Astrocyte of the cerebellum (primary cell): ENCODE results near the gene SLC22A23.

Source experiments
- DNase-seq: peaks from one replicate; pipeline ENCODE4 v3.0.0-alpha.2; 2011; ENCODE audit warnings: low read depth
- H3K4me3 ChIP-seq: 2 replicates; pipeline ENCODE4 v1.5.1; 2011; ENCODE audit warnings: mild to moderate bottlenecking, low read depth, low read length, moderate library complexity
- in situ Hi-C: cut with HindIII; loops from 2 replicates; pipeline ENCODE4 v1.10.0; 2017; ENCODE audit warnings: low sequenced_read_pairs
- TF ChIP-seq, protein P1 (sequence below): IDR thresholded peaks from 2 replicates; pipeline ENCODE4 v1.5.1; 2012; ENCODE audit warnings: low read length, low read depth, moderate library complexity, mild to moderate bottlenecking; ENCODE audit errors: missing control alignments

The SLC22A23 gene

GRCh38 chr6:3500262-3501014 lies 43.6 kb upstream of the SLC22A23 start:
- TF ChIP-seq, protein P1, sequence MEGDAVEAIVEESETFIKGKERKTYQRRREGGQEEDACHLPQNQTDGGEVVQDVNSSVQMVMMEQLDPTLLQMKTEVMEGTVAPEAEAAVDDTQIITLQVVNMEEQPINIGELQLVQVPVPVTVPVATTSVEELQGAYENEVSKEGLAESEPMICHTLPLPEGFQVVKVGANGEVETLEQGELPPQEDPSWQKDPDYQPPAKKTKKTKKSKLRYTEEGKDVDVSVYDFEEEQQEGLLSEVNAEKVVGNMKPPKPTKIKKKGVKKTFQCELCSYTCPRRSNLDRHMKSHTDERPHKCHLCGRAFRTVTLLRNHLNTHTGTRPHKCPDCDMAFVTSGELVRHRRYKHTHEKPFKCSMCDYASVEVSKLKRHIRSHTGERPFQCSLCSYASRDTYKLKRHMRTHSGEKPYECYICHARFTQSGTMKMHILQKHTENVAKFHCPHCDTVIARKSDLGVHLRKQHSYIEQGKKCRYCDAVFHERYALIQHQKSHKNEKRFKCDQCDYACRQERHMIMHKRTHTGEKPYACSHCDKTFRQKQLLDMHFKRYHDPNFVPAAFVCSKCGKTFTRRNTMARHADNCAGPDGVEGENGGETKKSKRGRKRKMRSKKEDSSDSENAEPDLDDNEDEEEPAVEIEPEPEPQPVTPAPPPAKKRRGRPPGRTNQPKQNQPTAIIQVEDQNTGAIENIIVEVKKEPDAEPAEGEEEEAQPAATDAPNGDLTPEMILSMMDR = no peak
- in situ Hi-C loops = loop anchor here (5.0 kb wide), 2 partner anchors 38 to 83 kb away; no protein-coding TSS in a partner anchor

DNA sequence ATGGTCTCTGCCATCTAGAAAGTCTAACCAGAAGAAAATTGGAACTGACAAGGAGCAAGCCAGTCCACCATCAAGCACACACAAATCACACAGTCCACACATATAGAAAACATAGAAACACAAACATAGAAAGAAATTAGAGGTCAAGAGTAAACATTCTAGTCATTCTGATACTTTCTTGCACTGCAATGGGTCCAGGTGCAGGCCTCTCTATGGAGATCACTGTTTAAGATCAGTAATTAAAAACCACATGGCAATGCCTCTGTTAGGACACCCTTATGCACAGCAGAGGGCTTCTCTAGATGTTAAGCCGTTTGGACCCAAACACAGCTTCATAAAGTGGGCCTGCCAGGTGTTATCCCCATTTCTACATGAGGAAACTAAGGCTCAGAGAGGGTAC lies 42.8 kb upstream of the SLC22A23 start:
- DNase-seq = no peak
- TF ChIP-seq, protein P1 = no peak
- H3K4me3 ChIP-seq = no peak overlapping the region
- in situ Hi-C loops = loop anchor here (5.0 kb wide), 2 partner anchors 37 to 82 kb away; no protein-coding TSS in a partner anchor

More at GRCh38 chr6:3500262-3501014, 43.6 kb upstream of the SLC22A23 start:
- peak; percentile 79 for DNase-seq
- H3K4me3 ChIP-seq = no peak overlapping the region

DNA sequence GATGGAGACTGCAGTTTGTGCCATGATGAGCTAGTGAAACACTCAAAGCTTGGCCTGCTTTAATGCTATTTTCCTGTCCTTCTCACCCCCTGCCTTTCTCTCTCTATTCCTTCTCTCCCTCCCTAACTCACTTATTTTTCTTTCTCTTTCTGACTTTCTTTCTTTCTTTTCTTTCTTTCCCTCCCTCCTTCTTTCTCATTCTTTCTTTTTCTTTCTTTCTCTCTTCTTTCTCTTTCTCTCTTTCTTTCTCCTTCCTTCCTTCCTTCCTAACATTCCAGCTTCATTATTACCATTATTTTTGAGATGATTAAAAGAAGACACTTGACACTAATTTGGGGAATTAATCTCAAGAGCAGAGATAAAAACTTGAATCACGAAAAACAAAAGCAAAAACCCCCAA lies 39.5 kb upstream of the SLC22A23 start:
- in situ Hi-C loops = no loop called here
- TF ChIP-seq, protein P1 = no peak
- H3K4me3 ChIP-seq = no peak overlapping the region
- DNase-seq = no peak

- TF ChIP-seq, protein P1 = no peak
- no peak for DNase-seq
Observed at GRCh38 chr6:3494391-3495100, 37.7 kb upstream of the SLC22A23 start.

GRCh38 chr6:3490625-3490980 lies 33.8 kb upstream of the SLC22A23 start:
- H3K4me3 ChIP-seq = no peak overlapping the region
- in situ Hi-C loops = no loop called here
- TF ChIP-seq, protein P1 = no peak
- no peak for DNase-seq

More at GRCh38 chr6:3494391-3495100, 37.7 kb upstream of the SLC22A23 start:
- in situ Hi-C loops = no loop called here
- H3K4me3 ChIP-seq = no peak overlapping the region

DNA sequence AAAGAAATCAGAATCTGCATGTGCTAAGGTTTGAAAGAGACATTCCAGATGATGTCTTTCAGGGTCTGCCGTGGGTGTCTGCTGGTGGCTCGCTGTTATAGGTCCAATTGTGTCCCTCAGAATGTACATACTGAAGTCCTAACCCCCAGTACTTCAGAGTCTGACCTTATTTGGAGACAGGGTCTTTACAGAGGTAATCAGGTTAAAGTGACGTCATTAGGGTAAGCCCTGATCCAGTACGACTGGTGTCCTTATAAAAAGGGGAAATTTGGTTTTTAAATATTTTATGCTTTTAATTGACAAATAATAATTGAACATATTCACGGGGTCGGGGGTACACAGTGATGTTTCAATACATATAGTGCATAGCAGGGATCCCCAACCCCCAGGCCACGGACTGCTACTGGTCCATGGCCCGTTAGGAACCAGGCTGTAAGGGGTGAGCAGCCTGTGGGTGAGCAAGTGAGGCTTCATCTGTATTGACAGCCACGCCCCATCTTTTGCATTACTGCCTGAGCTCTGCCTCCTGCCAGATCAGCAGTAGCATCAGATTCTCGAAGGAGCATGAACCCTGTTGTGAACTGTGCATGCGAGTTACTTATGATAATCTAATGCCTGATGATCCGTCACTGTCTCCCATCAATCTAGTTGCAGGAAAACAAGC lies 33.2 kb upstream of the SLC22A23 start:
- in situ Hi-C loops = no loop called here
- no peak overlapping the region for H3K4me3 ChIP-seq
- DNase-seq = no peak
- TF ChIP-seq, protein P1 = no peak
